GM12864 (cell line): ENCODE measurements around the gene P2RY14.
A peak's percentile ranks its signal among the peaks of the same experiment; 100 is the strongest.
"Not testable (repeated sequence)": the region's sequence is repeated elsewhere in the genome, so short reads cannot be mapped to it uniquely, and the experiment has no call there.

Experiments used
- DNase-seq: peaks from one replicate; pipeline ENCODE4 v3.0.0-alpha.2; 2011; ENCODE audit warnings: low read depth
- H3K4me3 ChIP-seq: 2 replicates; pipeline ENCODE4 v1.5.1; 2011; ENCODE audit warnings: mild to moderate bottlenecking, low read depth, low read length, control low read depth
- TF ChIP-seq, protein P1 (sequence below): IDR thresholded peaks from 2 replicates; pipeline ENCODE4 v1.5.1; 2011; ENCODE audit warnings: low read depth, mild to moderate bottlenecking, moderate library complexity, low read length, control low read depth, inconsistent platforms; ENCODE audit errors: missing control alignments

P2RY14 gene

DNA sequence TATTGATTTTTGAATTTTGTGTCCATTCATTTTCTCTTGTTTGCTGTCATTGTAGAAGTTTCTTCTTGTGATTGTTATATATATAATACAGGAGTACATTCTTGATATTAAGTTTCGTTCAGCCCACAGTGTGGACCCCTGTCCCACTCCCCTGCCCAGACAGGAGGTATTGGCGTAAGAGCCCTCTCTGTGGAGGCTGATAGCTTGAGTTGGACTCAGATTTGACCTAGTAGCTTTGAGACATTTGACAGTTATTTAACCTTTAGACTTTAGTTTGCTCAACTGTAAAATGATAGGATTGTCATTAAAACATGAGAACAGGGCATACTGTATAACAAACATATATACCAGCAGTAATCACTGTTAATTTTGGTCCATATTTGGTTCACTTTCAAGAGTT, 102.4 kb downstream of the P2RY14 start:
- H3K4me3 ChIP-seq = no peak overlapping the region
- TF ChIP-seq, protein P1, sequence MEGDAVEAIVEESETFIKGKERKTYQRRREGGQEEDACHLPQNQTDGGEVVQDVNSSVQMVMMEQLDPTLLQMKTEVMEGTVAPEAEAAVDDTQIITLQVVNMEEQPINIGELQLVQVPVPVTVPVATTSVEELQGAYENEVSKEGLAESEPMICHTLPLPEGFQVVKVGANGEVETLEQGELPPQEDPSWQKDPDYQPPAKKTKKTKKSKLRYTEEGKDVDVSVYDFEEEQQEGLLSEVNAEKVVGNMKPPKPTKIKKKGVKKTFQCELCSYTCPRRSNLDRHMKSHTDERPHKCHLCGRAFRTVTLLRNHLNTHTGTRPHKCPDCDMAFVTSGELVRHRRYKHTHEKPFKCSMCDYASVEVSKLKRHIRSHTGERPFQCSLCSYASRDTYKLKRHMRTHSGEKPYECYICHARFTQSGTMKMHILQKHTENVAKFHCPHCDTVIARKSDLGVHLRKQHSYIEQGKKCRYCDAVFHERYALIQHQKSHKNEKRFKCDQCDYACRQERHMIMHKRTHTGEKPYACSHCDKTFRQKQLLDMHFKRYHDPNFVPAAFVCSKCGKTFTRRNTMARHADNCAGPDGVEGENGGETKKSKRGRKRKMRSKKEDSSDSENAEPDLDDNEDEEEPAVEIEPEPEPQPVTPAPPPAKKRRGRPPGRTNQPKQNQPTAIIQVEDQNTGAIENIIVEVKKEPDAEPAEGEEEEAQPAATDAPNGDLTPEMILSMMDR = no peak
- DNase-seq = no peak

DNA sequence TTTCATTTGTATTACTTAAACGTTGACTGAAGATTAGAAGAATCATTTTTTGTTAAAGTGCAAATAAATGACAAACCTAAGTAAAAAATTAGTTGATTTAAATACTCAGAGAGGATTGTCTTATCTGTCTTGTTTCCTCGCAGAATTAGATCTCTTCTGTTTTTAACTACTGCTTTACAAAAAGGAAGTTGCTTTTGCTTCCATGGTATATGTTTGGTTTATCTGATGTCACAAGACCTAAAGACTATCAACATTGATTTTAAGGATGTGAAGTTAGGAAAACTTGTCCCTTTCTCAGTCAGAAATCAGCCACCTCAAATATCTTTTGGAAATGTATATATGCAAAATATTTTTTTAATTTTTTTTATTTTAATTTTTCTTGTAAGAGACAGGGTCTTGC, 104.0 kb downstream of the P2RY14 start:
- no peak for DNase-seq
- TF ChIP-seq, protein P1 = no peak
- no peak overlapping the region for H3K4me3 ChIP-seq

DNA sequence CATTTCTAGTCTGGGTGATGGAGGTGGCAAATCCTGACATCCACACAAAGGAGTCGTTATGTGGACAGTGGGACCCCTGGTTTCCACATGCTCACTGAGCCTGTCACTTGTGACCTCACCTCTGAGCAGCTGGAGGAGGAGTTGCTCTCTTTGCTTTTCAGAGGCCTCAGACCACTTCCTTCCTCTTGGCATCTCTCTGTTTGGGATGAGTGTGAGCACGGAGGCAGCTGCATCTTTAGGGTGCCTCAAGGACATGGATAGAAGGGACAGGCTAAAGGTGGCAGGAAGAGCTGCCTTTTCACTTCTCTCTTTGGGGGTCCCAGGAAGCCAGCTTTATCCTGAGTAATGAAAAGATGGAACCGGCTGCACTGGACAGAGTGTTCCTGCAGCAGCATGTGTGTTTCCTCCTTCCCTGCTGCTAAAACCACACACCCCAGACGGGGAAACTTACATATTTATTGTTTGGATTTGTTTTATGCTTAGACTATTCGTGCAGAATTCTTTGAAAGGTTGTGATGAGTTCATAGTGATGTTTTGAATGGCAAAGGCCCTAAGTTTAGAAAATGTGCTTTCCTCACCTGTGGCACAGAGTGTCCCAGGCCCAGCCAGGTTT, 107.1 kb downstream of the P2RY14 start:
- H3K4me3 ChIP-seq = no peak overlapping the region
- peak; percentile 16 for DNase-seq
- TF ChIP-seq, protein P1 = no peak

DNA sequence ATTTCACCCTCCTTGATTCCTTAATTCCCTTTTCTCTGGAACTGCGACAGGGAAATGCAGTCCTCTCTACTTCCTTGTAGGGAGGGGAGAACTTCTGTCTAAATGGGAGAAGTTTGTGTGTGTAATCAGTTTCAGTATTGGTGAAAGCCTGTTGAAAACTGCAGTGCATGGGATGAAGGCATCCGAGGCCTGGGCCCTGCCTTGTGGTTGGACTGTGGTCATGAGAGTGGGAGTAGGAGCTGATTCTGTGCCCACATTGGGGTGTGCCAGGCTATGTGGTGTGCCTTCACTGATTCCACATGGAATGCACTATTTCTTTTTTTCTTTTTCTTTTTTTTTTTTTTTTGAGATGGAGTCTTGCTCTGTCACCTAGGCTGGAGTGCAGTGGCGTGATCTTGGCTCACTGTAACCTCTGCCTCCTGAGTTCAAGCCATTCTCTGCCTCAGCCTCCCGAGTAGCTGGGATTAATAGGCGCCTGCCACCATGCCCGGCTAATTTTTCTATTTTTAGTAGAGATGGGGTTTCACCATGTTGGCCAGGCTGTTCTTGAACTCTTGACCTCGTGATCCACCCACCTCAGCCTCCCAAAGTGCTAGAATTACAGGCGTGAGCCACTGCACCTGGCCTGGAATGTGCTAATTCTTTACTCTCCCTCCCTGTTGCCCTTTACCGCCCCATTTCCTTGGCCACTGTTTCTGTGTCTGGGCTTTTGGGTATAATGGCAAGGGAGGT, 108.2 kb downstream of the P2RY14 start:
- DNase-seq, H3K4me3 ChIP-seq: not testable (repeated sequence)

DNA sequence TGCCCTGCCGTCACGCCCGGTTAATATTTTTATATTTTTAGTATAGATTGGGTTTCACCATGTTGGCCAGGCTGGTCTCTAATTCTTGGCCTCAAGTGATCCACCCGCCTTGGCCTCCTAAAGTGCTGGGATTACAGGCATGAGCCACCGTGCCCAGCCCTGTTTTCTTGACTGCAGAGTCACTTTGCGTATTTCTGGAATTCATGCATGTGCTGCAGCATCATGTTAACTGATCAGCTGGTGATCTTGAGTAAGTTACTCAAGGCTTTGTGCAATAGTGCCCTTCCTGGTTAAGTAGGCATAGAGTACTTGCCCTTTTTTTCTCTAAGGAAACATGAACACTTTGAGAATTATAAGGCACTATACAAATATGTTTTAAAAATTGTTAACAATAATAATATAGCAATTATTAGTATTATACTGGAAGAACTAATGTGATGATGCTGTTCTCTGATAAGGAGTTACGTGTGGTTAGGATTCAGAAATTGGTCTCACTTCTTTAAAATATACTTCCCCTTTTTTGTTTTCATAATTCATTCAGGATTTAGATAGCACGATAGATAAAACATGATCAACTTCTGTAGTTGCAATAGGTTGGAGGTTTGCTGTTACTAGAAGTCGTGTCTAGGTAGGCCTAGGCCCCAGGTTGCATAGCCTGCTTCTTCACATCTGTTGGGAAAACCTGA, 108.9 kb downstream of the P2RY14 start:
- H3K4me3 ChIP-seq = no peak overlapping the region
- TF ChIP-seq, protein P1 = no peak
- DNase-seq = no peak

DNA sequence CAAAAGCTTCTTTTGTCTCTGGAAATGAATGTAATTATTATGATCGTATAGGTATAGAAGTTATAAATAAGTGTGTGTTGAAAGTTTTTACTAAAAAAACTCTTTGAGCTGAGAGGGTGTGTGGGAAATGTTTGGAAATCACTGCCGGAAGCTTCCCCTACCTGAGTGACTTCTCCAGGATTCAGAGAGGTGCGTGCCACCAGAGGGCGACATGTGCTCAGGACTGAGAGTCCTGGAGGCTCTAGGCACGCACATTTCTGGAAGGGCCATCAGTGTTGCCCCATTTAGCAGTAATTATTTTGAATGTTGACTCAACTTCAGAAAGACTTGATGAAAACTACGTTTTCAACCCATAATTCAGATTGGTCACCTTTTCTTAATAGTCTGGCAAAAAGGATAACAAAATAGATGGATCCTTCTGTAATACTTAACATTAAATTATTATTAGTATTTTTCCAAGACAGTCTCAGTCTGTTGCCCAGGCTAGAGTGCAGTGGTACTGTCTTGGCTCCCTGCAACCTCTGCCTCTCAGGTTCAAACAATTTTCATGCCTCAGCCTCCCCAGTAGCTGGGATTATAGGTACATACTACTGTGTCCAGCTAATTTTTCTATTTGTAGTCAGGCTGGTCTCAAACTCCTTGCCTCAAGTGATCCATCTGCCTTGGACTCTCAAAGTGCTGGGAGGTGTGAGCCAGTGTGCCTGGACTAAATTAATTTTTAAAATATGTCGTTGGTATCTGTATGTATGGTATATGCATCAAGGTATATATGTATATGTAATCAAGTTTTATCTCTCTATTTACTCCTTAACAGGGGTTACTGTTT, 109.9 kb downstream of the P2RY14 start:
- H3K4me3 ChIP-seq = no peak overlapping the region
- TF ChIP-seq, protein P1 = peak; percentile 89
- DNase-seq = no peak

DNA sequence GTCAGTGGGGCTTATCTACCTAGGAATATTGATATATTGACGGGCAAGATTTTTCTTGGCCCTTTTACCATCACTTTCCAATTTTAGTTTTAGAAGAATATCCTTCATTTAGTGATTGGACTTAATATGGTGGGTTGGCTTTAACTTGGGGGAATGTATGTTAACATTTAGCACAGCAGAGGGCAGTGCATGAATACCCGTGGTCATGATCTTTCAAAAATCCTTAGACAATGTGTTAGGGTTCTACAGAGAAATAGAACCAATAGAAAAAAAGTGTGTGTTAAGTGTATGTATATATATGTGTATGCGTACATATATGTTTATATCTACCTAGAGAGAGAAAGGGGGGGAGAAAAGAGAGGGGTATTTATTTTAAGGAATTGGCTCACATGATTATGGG, 112.2 kb downstream of the P2RY14 start:
- no peak overlapping the region for H3K4me3 ChIP-seq
- TF ChIP-seq, protein P1 = peak; percentile 11
- DNase-seq = no peak
